ENCODE data around the gene DOCK10.

The DOCK10 gene

GRCh38 chr2:225033440-225034318, 8.6 kb downstream of the DOCK10 start:
- no peak for DNase-seq (ENCODE audit: low read depth)
- no peak overlapping the region for H3K4me3 ChIP-seq (ENCODE audit: low read depth, low read length)
- TF ChIP-seq, protein P1, sequence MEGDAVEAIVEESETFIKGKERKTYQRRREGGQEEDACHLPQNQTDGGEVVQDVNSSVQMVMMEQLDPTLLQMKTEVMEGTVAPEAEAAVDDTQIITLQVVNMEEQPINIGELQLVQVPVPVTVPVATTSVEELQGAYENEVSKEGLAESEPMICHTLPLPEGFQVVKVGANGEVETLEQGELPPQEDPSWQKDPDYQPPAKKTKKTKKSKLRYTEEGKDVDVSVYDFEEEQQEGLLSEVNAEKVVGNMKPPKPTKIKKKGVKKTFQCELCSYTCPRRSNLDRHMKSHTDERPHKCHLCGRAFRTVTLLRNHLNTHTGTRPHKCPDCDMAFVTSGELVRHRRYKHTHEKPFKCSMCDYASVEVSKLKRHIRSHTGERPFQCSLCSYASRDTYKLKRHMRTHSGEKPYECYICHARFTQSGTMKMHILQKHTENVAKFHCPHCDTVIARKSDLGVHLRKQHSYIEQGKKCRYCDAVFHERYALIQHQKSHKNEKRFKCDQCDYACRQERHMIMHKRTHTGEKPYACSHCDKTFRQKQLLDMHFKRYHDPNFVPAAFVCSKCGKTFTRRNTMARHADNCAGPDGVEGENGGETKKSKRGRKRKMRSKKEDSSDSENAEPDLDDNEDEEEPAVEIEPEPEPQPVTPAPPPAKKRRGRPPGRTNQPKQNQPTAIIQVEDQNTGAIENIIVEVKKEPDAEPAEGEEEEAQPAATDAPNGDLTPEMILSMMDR (IDR thresholded peaks at IDR 0.05; ENCODE audit: control insufficient read depth, extremely low read depth, insufficient read depth), result no peak

- no peak for DNase-seq (ENCODE audit: low read depth)
- TF ChIP-seq, protein P1 (IDR thresholded peaks at IDR 0.05; ENCODE audit: control insufficient read depth, extremely low read depth, insufficient read depth), result no peak
- no peak overlapping the region for H3K4me3 ChIP-seq (ENCODE audit: low read depth, low read length)
These were observed 10.0 kb downstream of the DOCK10 start for GRCh38 chr2:225032246-225032645.

DNA sequence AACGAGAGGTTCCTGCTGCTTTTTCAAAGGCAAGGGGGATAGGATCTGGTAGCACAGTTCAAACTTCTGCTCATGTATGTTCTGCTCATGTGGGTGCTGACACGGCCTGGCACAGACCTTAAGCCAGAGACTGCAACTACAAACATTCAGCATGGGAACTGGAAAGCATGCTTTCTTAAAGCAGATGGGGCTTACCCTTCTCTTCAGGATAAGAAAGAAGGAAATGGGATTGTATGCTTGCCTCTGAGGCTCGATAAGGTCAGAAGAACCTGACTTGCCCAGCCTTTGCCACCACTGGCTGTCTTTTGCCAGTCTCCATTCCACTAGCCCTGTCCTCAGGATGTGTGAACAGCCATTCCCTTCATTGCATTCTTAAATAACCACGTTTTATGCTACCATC, 10.7 kb downstream of the DOCK10 start:
- no peak for DNase-seq (ENCODE audit: low read depth)
- TF ChIP-seq, protein P1 (IDR thresholded peaks at IDR 0.05; ENCODE audit: control insufficient read depth, extremely low read depth, insufficient read depth), result no peak
- H3K4me3 ChIP-seq (ENCODE audit: low read depth, low read length), result no peak overlapping the region

- DNase-seq (ENCODE audit: low read depth), result no peak
- no peak overlapping the region for H3K4me3 ChIP-seq (ENCODE audit: low read depth, low read length)
- TF ChIP-seq, protein P1 (IDR thresholded peaks at IDR 0.05; ENCODE audit: control insufficient read depth, extremely low read depth, insufficient read depth), result no peak
These were observed 11.4 kb downstream of the DOCK10 start for GRCh38 chr2:225030893-225031292.

DNA sequence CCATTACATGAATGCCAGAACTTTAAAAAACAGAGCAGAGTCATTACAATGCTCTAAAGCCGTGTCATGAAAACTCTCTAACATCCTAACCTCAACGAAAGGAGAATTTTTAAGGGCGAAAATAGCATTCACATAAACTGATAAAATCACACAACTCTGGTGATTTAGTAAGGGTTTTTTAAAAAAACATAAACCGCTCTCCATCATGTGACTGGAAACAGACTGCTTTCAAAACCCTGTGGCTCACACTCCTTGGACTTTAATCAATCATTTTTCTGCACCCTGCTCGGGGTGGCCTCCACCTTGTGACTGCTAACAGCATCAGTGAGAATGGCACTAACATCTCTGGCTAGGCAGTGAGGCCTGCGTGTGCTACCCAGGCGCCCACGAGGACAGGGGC, 12.1 kb downstream of the DOCK10 start:
- TF ChIP-seq, protein P1 (IDR thresholded peaks at IDR 0.05; ENCODE audit: control insufficient read depth, extremely low read depth, insufficient read depth), result no peak
- no peak overlapping the region for H3K4me3 ChIP-seq (ENCODE audit: low read depth, low read length)
- no peak for DNase-seq (ENCODE audit: low read depth)

- TF ChIP-seq, protein P1 (IDR thresholded peaks at IDR 0.05; ENCODE audit: control insufficient read depth, extremely low read depth, insufficient read depth), result no peak
- H3K4me3 ChIP-seq (ENCODE audit: low read depth, low read length), result no peak overlapping the region
- DNase-seq (ENCODE audit: low read depth), result no peak
These were observed 13.7 kb downstream of the DOCK10 start for GRCh38 chr2:225028572-225028971.
